Neutrophil (primary cell): ENCODE results near the gene PLCH2.

Experiments used
- H3K27ac ChIP-seq: fragments of 200-600 bp; sonication (generic); 2 replicates; pipeline ENCODE4 v1.5.1; 2016; ENCODE audit warnings: mild to moderate bottlenecking, moderate library complexity
- H3K27me3 ChIP-seq: fragments of 200-600 bp; sonication (generic); 2 replicates; pipeline ENCODE4 v1.6.0; 2016; ENCODE audit warnings: mild to moderate bottlenecking
- H3K36me3 ChIP-seq: fragments of 200-600 bp; sonication (generic); 2 replicates; pipeline ENCODE4 v1.5.1; 2017
- H3K4me1 ChIP-seq, 2 experiments: fragments of 200-600 bp in 1 of 2; sonication (generic) in 1 of 2; 1 replicate in 1 of 2; 2 replicates in 1 of 2; pipeline versions ENCODE4 v1.5.1 to v1.6.1; 2013 to 2016; ENCODE audit warnings: low read depth in 1 of 2, low read length in 1 of 2, mild to moderate bottlenecking in 1 of 2, moderate library complexity in 1 of 2; ENCODE audit not compliant: control insufficient read depth in 1 of 2, insufficient read depth in 1 of 2
- H3K4me3 ChIP-seq, 2 experiments: fragments of 200-600 bp in 1 of 2; sonication (generic) in 1 of 2; 1 replicate in 1 of 2; 2 replicates in 1 of 2; pipeline ENCODE4 v1.5.1; 2013 to 2016; ENCODE audit warnings: low read depth in 1 of 2, low read length in 1 of 2, mild to moderate bottlenecking in 1 of 2, moderate library complexity in 1 of 2
- H3K9me3 ChIP-seq: fragments of 200-600 bp; sonication (generic); 2 replicates; pipeline ENCODE4 v1.5.1; 2016
- CTCF ChIP-seq: fragments of 200-600 bp; sonication (generic); IDR thresholded peaks from 2 replicates; pipeline ENCODE4 v1.5.1; 2016; ENCODE audit warnings: antibody characterized with exemption

The PLCH2 gene

DNA sequence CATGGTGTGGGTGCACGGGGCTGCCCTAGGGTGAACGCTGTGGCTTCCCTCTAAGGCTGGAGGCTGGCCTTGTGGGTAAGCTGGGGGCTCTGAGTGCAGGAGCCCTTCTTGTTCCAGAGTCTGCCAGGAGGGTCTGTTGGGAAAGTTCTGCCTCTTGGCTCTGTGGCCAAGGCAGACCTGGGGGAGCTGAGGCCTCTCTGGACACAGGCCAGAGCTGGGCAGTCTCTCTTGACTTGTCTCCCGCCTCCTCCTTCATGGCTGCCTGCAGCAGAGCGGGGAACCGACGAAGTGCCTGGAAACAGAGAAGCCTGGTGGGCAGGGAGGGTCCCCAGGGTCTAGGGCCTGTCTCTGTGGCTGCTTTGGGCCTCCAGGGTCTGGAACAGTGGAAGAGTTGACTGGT is 33.4 kb upstream of the PLCH2 start:
- no peak for TF ChIP-seq CTCF
- Histone ChIP-seq H3K27ac (no peak overlapping the region), H3K4me1 (no peaks in the 10 kb centered on the region), H3K9me3 (no peaks in the 10 kb centered on the region), H3K4me3 (no peak overlapping the region), H3K27me3 (peaks cover 65% of the 10 kb centered on the region), H3K36me3 (no peaks in the 10 kb centered on the region)

DNA sequence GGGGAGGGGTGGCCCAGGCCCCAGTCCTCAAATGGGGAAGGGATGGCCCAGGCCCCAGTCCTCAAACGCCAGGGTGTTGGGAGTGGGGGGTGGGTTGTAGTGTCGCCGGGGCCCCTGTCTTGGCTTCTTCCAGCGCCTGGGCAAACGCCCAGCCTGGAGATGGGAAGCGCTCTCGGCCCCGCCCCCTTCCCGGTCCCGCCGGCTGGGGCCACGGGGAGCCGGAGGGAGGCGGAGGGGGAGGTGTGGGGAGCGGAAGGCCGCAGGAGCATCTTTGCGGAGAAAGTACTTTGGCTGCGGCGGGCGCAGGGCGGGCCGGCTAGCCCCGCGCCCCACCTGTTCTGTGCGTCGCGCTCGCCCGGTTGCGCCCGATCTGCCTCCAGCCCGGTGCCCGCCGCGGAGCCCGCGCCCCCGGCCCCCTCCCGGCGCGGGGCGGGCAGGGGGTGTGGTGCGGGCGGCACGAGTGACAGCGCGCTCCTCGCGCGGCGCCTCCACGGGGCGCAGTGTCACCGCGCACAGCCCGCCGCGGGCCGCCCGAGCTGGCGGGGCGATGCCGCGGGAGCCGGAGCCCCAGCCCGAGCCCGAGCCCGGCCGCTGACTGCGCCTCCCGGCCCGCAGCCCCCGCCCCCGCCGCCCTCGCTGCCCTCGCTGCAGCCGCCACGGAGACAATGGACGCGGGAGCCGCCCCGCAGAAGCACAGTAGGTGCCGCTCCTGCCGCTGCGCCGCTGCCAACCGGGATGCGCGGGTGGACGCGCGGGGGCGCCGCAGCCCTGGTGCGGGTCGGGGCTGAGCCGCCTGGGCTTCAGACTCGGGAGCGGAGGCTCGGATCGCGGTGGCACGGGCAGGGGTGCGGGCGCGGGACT is 32.6 kb upstream of the PLCH2 start:
- Histone ChIP-seq H3K4me1 (no peaks in the 10 kb centered on the region), H3K27ac (no peak overlapping the region), H3K4me3 (no peak overlapping the region), H3K36me3 (no peaks in the 10 kb centered on the region), H3K9me3 (no peaks in the 10 kb centered on the region), H3K27me3 (peaks cover 65% of the 10 kb centered on the region)
- no peak for TF ChIP-seq CTCF

- Histone ChIP-seq H3K4me3 (no peak overlapping the region), H3K9me3 (no peaks in the 10 kb centered on the region), H3K27me3 (peaks cover 65% of the 10 kb centered on the region), H3K36me3 (no peaks in the 10 kb centered on the region), H3K4me1 (no peaks in the 10 kb centered on the region), H3K27ac (no peak overlapping the region)
- TF ChIP-seq CTCF: no peak
Measured at GRCh38 chr1:2444138-2444591, 31.9 kb upstream of the PLCH2 start.

- H3K36me3 ChIP-seq: no peaks in the 10 kb centered on the region
- peaks cover 65% of the 10 kb centered on the region for H3K27me3 ChIP-seq
- H3K27ac ChIP-seq: no peak overlapping the region
- no peaks in the 10 kb centered on the region for H3K4me1 ChIP-seq
- no peak for TF ChIP-seq CTCF
- H3K4me3 ChIP-seq: no peak overlapping the region
- no peaks in the 10 kb centered on the region for H3K9me3 ChIP-seq
Measured at GRCh38 chr1:2445162-2445822, 30.8 kb upstream of the PLCH2 start.

DNA sequence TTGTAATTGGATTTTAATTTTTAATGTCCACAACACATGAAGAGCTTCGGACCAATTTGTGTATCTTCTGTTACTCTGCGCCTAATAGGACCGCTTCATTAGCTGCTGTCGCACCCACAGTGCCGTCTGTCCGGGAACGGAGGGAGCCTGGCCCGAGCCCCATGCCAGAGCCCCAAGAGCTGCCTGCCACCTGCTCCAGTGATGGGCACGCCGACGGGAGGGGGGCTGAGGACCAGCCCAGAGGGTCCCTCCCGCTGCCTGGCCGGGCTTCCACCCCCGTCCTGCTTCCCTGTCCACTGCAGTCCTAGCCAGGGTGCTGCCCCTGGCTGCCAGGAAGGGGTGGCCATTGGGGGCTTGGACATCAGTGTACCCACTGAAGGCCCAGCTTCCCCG is 30.3 kb upstream of the PLCH2 start:
- Histone ChIP-seq H3K27me3 (peaks cover 64% of the 10 kb centered on the region), H3K36me3 (no peaks in the 10 kb centered on the region), H3K4me1 (no peaks in the 10 kb centered on the region), H3K27ac (no peak overlapping the region), H3K9me3 (no peaks in the 10 kb centered on the region), H3K4me3 (no peak overlapping the region)
- no peak for TF ChIP-seq CTCF
